Esophagus squamous epithelium (tissue), 5 donors: ENCODE results near the gene LDAH. TPM values are rescaled to one million over a fixed set of nuclear protein-coding genes. Genes with fewer than 3 reads are reported as not detected.

Experiments used
- DNase-seq: peaks from one replicate; lab custom pipeline; 2025; lab: John Stamatoyannopoulos, UW
- H3K27ac ChIP-seq, 4 donors: fragments of 200-600 bp; sonication (generic); one replicate each; pipeline ENCODE4 v1.5.1; 2016 to 2019; ENCODE audit warnings: mild to moderate bottlenecking in 1 of 4
- H3K27me3 ChIP-seq, 4 donors: fragments of 200-600 bp; sonication (generic); 1 replicate in 3 of 4; 2 replicates in 1 of 4; pipeline versions ENCODE4 v1.5.1 to v1.6.0; 2017 to 2021; ENCODE audit warnings: antibody characterized with exemption in 1 of 4
- H3K36me3 ChIP-seq, 3 donors: fragments of 200-600 bp; sonication (generic); one replicate each; pipeline ENCODE4 v1.5.1; 2016 to 2019
- H3K4me1 ChIP-seq, 3 donors: fragments of 200-600 bp; sonication (generic); one replicate each; pipeline ENCODE4 v1.5.1; 2017 to 2019
- H3K4me3 ChIP-seq, 4 donors: fragments of 200-600 bp; sonication (generic); 1 replicate in 3 of 4; 2 replicates in 1 of 4; pipeline ENCODE4 v1.5.1; 2016 to 2019; ENCODE audit warnings: mild to moderate bottlenecking in 2 of 4, moderate library complexity in 1 of 4
- H3K9me3 ChIP-seq, 3 donors: fragments of 200-600 bp; sonication (generic); one replicate each; pipeline ENCODE4 v1.5.1; 2016 to 2019
- POLR2A ChIP-seq, 4 donors: fragments of 450-650 bp; IDR thresholded peaks; one replicate each; pipeline ENCODE4 v1.6.1; 2017; ENCODE audit warnings: antibody characterized with exemption in 4 of 4, mild to moderate bottlenecking in 4 of 4, moderate library complexity in 3 of 4
- WGBS, 2 donors: methylation state at CpG; one replicate each; pipeline ENCODE4 v1.1.5; 2018; 5-methylcytosine and 5-hydroxymethylcytosine counted together
- intact Hi-C: fragments of 100-400 bp; cut with DNase I; formaldehyde crosslinking; loops from one replicate; pipeline ENCODE4 v1.15.0; 2022
- total RNA-seq, 4 donors: library from RNA; depleted of rRNA; stranded (reverse); fragments of >200 nt; gene quantifications; one replicate each; pipeline ENCODE4 v1.1.0, GENCODE V29; 2016
- TF ChIP-seq, protein P1 (sequence below), 6 experiments: fragments of 450-650 bp in 4 of 6; fragments of 200-600 bp in 2 of 6; sonication (generic) in 2 of 6; IDR thresholded peaks; one replicate each; pipeline ENCODE4 v1.5.1; 2016 to 2019; ENCODE audit warnings: antibody characterized with exemption in 6 of 6, mild to moderate bottlenecking in 4 of 6, moderate library complexity in 4 of 6
- donor health status: DM: yes; HTN: yes; CAD: no.

The LDAH gene
- total RNA-seq, 4 donors from 2014 or later, result 5.8 to 12.4 (median 8.5) TPM

DNA sequence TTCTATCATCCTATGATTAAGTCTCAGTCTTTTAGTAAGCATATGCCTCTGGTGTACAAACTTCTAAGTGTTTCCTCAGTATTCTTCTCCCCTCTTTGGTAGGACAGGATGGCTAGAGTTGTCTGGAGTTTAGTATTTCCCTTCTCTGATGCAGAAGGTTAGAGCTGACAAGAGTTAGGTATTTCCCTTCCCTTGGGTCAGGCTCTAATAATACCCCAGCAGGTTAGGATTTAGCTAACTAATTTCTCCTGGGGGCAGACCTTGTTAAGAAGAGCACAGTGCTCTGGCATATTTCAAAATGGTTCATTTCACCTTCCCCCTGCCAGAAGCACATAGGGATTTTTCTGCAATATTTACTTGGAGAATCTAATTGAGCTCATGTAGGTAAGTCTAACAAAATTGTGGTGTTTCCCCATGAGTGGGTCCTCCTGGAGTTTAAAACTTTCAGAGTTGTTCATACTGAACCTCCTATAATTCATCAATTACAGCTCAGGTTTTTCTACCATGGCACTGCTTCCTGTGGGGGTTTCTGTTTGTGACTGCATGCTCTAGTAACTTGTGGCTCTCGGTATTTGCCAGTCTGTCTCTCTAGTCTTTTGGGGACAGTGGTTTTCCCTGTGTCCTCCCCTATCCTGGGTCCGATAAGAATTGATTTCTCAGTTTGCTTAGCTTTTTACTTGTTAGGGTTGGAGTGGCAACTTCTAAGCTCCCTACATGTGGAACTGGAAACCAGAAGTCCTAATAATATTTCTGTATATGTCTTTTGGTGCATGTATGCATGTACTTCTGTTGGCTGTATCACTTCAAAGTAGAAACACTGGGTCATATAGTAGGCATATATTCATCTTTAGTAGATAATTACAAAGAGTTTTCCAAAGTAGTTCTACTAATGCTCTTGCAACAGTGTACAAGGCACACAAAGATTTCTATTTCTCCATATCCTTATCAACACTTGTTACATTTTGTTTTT lies 78.2 kb downstream of the LDAH start:
- TF ChIP-seq, protein P1, sequence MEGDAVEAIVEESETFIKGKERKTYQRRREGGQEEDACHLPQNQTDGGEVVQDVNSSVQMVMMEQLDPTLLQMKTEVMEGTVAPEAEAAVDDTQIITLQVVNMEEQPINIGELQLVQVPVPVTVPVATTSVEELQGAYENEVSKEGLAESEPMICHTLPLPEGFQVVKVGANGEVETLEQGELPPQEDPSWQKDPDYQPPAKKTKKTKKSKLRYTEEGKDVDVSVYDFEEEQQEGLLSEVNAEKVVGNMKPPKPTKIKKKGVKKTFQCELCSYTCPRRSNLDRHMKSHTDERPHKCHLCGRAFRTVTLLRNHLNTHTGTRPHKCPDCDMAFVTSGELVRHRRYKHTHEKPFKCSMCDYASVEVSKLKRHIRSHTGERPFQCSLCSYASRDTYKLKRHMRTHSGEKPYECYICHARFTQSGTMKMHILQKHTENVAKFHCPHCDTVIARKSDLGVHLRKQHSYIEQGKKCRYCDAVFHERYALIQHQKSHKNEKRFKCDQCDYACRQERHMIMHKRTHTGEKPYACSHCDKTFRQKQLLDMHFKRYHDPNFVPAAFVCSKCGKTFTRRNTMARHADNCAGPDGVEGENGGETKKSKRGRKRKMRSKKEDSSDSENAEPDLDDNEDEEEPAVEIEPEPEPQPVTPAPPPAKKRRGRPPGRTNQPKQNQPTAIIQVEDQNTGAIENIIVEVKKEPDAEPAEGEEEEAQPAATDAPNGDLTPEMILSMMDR (IDR thresholded peaks at IDR 0.05), result no peak
- TF ChIP-seq POLR2A (IDR thresholded peaks at IDR 0.05), result no peak
- no peak for DNase-seq

GRCh38 chr2:20738772-20739171 lies 84.1 kb downstream of the LDAH start:
- Histone ChIP-seq H3K9me3 (no peaks in the 10 kb centered on the region), H3K4me1 (no peaks in the 10 kb centered on the region), H3K27me3 (no peaks in the 10 kb centered on the region), H3K27ac (no peak overlapping the region), H3K36me3 (peaks cover 0 to 39% (median 0%) of the 10 kb centered on the region in 3 donors), H3K4me3 (no peak overlapping the region)
- no peak for DNase-seq
- TF ChIP-seq, protein P1 (IDR thresholded peaks at IDR 0.05), result no peak
- TF ChIP-seq POLR2A (IDR thresholded peaks at IDR 0.05), result no peak
- intact Hi-C loops, result no loop called here

More for the DNA sequence above, 78.2 kb downstream of the LDAH start:
- H3K27me3 ChIP-seq, result no peaks in the 10 kb centered on the region
- intact Hi-C loops, result no loop called here
- H3K27ac ChIP-seq, result no peak overlapping the region
- WGBS, 2 donors, result 88 to 100% methylated on average over 1 to 2 of the region's 2 CpGs
- H3K4me3 ChIP-seq, result no peak overlapping the region
- no peaks in the 10 kb centered on the region for H3K36me3 ChIP-seq
- H3K9me3 ChIP-seq, result no peaks in the 10 kb centered on the region
- H3K4me1 ChIP-seq, result no peaks in the 10 kb centered on the region

DNA sequence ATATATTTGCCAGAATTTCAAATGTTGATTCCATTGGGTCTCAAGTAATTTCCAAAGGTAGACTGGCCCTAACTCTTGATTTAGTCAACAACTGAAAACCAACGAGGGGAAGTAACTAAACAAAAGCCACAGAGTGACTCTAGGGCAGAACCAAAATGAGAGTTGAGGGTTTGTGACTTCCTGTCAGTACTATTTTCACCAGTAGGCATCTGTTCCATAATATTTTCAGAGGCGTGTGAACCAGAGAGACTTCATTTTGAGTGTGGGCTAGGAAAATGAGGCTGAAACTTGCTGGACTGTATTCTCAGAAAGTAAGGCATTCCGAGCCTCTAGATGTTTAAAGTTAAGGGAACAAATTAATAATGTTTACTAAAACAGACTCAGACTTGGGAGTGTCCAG lies 85.4 kb downstream of the LDAH start:
- WGBS, 2 donors, result 63% methylated on average over 3 of the region's 3 CpGs
- TF ChIP-seq, protein P1 (IDR thresholded peaks at IDR 0.05), result no peak
- TF ChIP-seq POLR2A (IDR thresholded peaks at IDR 0.05), result no peak
- H3K36me3 ChIP-seq, result peaks cover 0 to 39% (median 0%) of the 10 kb centered on the region in 3 donors
- H3K9me3 ChIP-seq, result no peaks in the 10 kb centered on the region
- intact Hi-C loops, result no loop called here
- no peaks in the 10 kb centered on the region for H3K27me3 ChIP-seq
- no peak overlapping the region for H3K4me3 ChIP-seq
- no peak for DNase-seq
- no peak overlapping the region for H3K27ac ChIP-seq
- no peaks in the 10 kb centered on the region for H3K4me1 ChIP-seq

DNA sequence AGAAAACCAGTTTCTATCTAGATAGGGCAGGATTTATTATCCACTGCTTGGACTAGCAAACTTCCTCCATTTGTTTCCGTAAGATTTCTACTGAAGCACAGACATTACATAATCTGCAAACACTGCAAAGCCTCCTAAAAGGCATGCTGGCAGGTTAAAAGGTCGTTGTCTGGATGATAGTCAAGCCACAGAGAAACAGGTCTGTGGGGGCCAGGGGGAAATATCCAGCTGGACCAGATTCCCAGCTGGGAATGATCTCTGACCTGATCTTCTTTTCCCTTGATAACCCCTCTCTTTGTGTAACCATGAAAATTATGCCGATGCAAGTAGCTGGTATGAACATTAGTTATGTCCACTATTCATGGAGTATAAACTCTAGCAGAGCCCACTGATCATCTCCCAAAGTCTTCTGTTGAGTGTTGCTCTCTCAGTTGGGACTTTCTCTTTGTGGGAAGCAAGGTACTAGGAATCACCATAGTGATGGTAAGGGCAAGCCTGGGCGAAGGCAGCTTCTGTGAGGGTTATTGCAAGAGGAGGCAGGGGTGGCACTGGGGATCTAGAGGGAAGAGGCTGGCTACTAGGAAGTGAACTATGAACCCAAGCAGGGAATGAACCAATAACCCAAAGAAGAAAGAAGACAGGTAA lies 94.7 kb downstream of the LDAH start:
- peaks cover 0 to 15% (median 0%) of the 10 kb centered on the region in 3 donors for H3K36me3 ChIP-seq
- WGBS, 2 donors, result 44 to 52% methylated on average over 4 of the region's 4 CpGs
- TF ChIP-seq POLR2A (IDR thresholded peaks at IDR 0.05), result no peak
- TF ChIP-seq, protein P1 (IDR thresholded peaks at IDR 0.05), result no peak
- no peak for DNase-seq
- H3K27ac ChIP-seq, result no peak overlapping the region
- H3K4me1 ChIP-seq, result peaks cover 0 to 10% (median 8%) of the 10 kb centered on the region in 3 donors
- H3K9me3 ChIP-seq, result no peaks in the 10 kb centered on the region
- H3K4me3 ChIP-seq, result no peak overlapping the region
- H3K27me3 ChIP-seq, result no peaks in the 10 kb centered on the region
- intact Hi-C loops, result no loop called here

DNA sequence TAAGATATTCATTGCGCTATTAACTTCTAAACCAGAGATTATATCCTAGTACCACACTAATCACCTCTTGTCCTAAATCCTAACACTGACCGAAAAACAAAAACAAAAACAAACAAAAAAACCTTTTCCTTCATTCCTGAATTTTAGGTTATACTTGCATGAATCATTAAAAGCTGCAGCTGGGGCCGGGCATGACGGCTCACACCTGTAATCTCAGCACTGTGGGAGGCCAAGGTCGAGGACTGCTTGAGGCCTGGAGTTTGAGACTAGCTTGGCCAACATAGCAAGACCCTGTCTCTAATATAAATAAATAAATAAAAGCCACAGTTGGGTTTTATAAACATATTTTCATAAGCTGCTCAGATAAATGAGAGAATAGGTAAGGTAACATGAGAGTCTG lies 96.0 kb downstream of the LDAH start:
- H3K36me3 ChIP-seq, result peaks cover 0 to 15% (median 0%) of the 10 kb centered on the region in 3 donors
- TF ChIP-seq, protein P1 (IDR thresholded peaks at IDR 0.05), result no peak
- TF ChIP-seq POLR2A (IDR thresholded peaks at IDR 0.05), result no peak
- no peak overlapping the region for H3K4me3 ChIP-seq
- H3K27ac ChIP-seq, result no peak overlapping the region
- H3K9me3 ChIP-seq, result no peaks in the 10 kb centered on the region
- WGBS, 2 donors, result 96 to 98% methylated on average over 5 of the region's 5 CpGs
- peaks cover 0 to 10% (median 8%) of the 10 kb centered on the region in 3 donors for H3K4me1 ChIP-seq
- no peak for DNase-seq
- H3K27me3 ChIP-seq, result no peaks in the 10 kb centered on the region
- intact Hi-C loops, result no loop called here
